ENCODE results near the gene KCNG2. TPM values are rescaled to one million over a fixed set of nuclear protein-coding genes. Genes with fewer than 3 reads are reported as not detected.

Gene KCNG2
- total RNA-seq, 1 donor from 2014 or later, result 0.46 TPM

GRCh38 chr18:79890674-79891073 is 92.9 kb downstream of the KCNG2 start:
- Histone ChIP-seq H3K27me3 (no peaks in the 10 kb centered on the region), H3K9me3 (peaks cover 32% of the 10 kb centered on the region), H3K36me3 (no peaks in the 10 kb centered on the region), H3K27ac (no peak overlapping the region), H3K4me3 (no peak overlapping the region), H3K4me1 (no peaks in the 10 kb centered on the region)
- TF ChIP-seq, protein P1, sequence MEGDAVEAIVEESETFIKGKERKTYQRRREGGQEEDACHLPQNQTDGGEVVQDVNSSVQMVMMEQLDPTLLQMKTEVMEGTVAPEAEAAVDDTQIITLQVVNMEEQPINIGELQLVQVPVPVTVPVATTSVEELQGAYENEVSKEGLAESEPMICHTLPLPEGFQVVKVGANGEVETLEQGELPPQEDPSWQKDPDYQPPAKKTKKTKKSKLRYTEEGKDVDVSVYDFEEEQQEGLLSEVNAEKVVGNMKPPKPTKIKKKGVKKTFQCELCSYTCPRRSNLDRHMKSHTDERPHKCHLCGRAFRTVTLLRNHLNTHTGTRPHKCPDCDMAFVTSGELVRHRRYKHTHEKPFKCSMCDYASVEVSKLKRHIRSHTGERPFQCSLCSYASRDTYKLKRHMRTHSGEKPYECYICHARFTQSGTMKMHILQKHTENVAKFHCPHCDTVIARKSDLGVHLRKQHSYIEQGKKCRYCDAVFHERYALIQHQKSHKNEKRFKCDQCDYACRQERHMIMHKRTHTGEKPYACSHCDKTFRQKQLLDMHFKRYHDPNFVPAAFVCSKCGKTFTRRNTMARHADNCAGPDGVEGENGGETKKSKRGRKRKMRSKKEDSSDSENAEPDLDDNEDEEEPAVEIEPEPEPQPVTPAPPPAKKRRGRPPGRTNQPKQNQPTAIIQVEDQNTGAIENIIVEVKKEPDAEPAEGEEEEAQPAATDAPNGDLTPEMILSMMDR (IDR thresholded peaks at IDR 0.05), result no peak
- DNase-seq, result no peak
- ATAC-seq, result no peak
- intact Hi-C loops (cut with DNase I), result no loop called here

GRCh38 chr18:79896738-79897137 is 99.0 kb downstream of the KCNG2 start:
- Histone ChIP-seq H3K36me3 (no peaks in the 10 kb centered on the region), H3K27ac (no peak overlapping the region), H3K27me3 (no peaks in the 10 kb centered on the region), H3K9me3 (peaks cover 17% of the 10 kb centered on the region), H3K4me3 (no peak overlapping the region), H3K4me1 (no peaks in the 10 kb centered on the region)
- intact Hi-C loops (cut with DNase I), result no loop called here
- DNase-seq (no peak), ATAC-seq (no peak)
- TF ChIP-seq, protein P1 (IDR thresholded peaks at IDR 0.05), result no peak

- TF ChIP-seq, protein P1 (IDR thresholded peaks at IDR 0.05), result no peak
- Histone ChIP-seq H3K9me3 (peaks cover 11% of the 10 kb centered on the region), H3K36me3 (peaks cover 4% of the 10 kb centered on the region), H3K4me1 (no peaks in the 10 kb centered on the region), H3K4me3 (no peak overlapping the region), H3K27ac (no peak overlapping the region), H3K27me3 (no peaks in the 10 kb centered on the region)
- intact Hi-C loops (cut with DNase I), result no loop called here
- peak; percentile 52 for DNase-seq
- no peak for ATAC-seq
These were observed 100.3 kb downstream of the KCNG2 start for GRCh38 chr18:79897940-79898625.

- no peak for ATAC-seq
- Histone ChIP-seq H3K9me3 (peaks cover 11% of the 10 kb centered on the region), H3K36me3 (peaks cover 13% of the 10 kb centered on the region), H3K27me3 (no peaks in the 10 kb centered on the region), H3K27ac (no peak overlapping the region), H3K4me3 (no peak overlapping the region), H3K4me1 (no peaks in the 10 kb centered on the region)
- intact Hi-C loops (cut with DNase I), result no loop called here
- DNase-seq, result peak; percentile 57
- TF ChIP-seq, protein P1 (IDR thresholded peaks at IDR 0.05), result no peak
These were observed 101.3 kb downstream of the KCNG2 start for GRCh38 chr18:79898952-79899608.

- peak; percentile 7 for ATAC-seq
- intact Hi-C loops (cut with DNase I), result no loop called here
- TF ChIP-seq, protein P1 (IDR thresholded peaks at IDR 0.05), result no peak
- Histone ChIP-seq H3K4me3 (no peak overlapping the region), H3K27ac (no peak overlapping the region), H3K27me3 (no peaks in the 10 kb centered on the region), H3K4me1 (no peaks in the 10 kb centered on the region), H3K36me3 (peaks cover 13% of the 10 kb centered on the region), H3K9me3 (peaks cover 11% of the 10 kb centered on the region)
- no peak for DNase-seq
These were observed 102.1 kb downstream of the KCNG2 start for GRCh38 chr18:79899609-79900445.
